ENCODE measurements around the gene HNRNPL.
"Not testable (repeated sequence)": the region's sequence is repeated elsewhere in the genome, so short reads cannot be mapped to it uniquely, and the experiment has no call there.

Gene HNRNPL

GRCh38 chr19:38849860-38850435, at the start of gene HNRNPL:
TSS of gene HNRNPL (minus strand) at chr19:38849986. CDS start at chr19:38849966, 20 bp downstream.
- DNase-seq (ENCODE audit: low read depth, low spot score), result peak; percentile 100

- DNase-seq (ENCODE audit: low read depth, low spot score), result peak; percentile 39
These were observed 49.1 kb upstream of the HNRNPL start for GRCh38 chr19:38898788-38899446.

GRCh38 chr19:38894968-38895367, 45.2 kb upstream of the HNRNPL start:
- DNase-seq (ENCODE audit: low read depth, low spot score), result no peak

- no peak for DNase-seq (ENCODE audit: low read depth, low spot score)
These were observed 43.6 kb upstream of the HNRNPL start for GRCh38 chr19:38893341-38893771.

GRCh38 chr19:38892841-38893240, 43.1 kb upstream of the HNRNPL start:
- DNase-seq (ENCODE audit: low read depth, low spot score), result no peak

GRCh38 chr19:38891771-38892170, 42.0 kb upstream of the HNRNPL start:
- DNase-seq (ENCODE audit: low read depth, low spot score), result no peak

GRCh38 chr19:38890686-38891085, 40.9 kb upstream of the HNRNPL start:
- no peak for DNase-seq (ENCODE audit: low read depth, low spot score)

GRCh38 chr19:38889803-38890202, 40.0 kb upstream of the HNRNPL start:
- no peak for DNase-seq (ENCODE audit: low read depth, low spot score)

GRCh38 chr19:38888876-38889275, 39.1 kb upstream of the HNRNPL start:
- DNase-seq (ENCODE audit: low read depth, low spot score), result no peak

- DNase-seq (ENCODE audit: low read depth, low spot score), result not testable (repeated sequence)
These were observed 34.9 kb upstream of the HNRNPL start for GRCh38 chr19:38884691-38885090.

- no peak for DNase-seq (ENCODE audit: low read depth, low spot score)
These were observed 33.5 kb upstream of the HNRNPL start for GRCh38 chr19:38883286-38883685.

- DNase-seq (ENCODE audit: low read depth, low spot score), result no peak
These were observed 31.3 kb upstream of the HNRNPL start for GRCh38 chr19:38880882-38881609.

GRCh38 chr19:38880076-38880881, 30.5 kb upstream of the HNRNPL start:
- DNase-seq (ENCODE audit: low read depth, low spot score), result no peak

GRCh38 chr19:38879400-38879751, 29.6 kb upstream of the HNRNPL start:
- DNase-seq (ENCODE audit: low read depth, low spot score), result no peak

- no peak for DNase-seq (ENCODE audit: low read depth, low spot score)
These were observed 29.0 kb upstream of the HNRNPL start for GRCh38 chr19:38878575-38879399.

GRCh38 chr19:38877781-38878574, 28.2 kb upstream of the HNRNPL start, which contains the start of gene RINL:
TSS of gene RINL (minus strand) at chr19:38878275. CDS start at chr19:38876742, 1,533 bp downstream.
- DNase-seq (ENCODE audit: low read depth, low spot score), result no peak

GRCh38 chr19:38875656-38876395, 26.0 kb upstream of the HNRNPL start:
- DNase-seq (ENCODE audit: low read depth, low spot score), result no peak

- DNase-seq (ENCODE audit: low read depth, low spot score), result not testable (repeated sequence)
These were observed 23.6 kb upstream of the HNRNPL start for GRCh38 chr19:38873400-38873799.

- DNase-seq (ENCODE audit: low read depth, low spot score), result no peak
These were observed 20.8 kb upstream of the HNRNPL start for GRCh38 chr19:38870612-38871011.
